ENCODE results near the gene WNK1.
A peak's percentile ranks its signal among the peaks of the same experiment; 100 is the strongest.
"Not testable (repeated sequence)": the region's sequence is repeated elsewhere in the genome, so short reads cannot be mapped to it uniquely, and the experiment has no call there.

WNK1 gene

GRCh38 chr12:751999-752694 lies at the start of gene WNK1:
Gene WNK1, plus strand, starts transcription at chr12:752579. Its CDS starts 987 bp downstream, at chr12:753566.
- peak; percentile 97 for DNase-seq (ENCODE audit: low read depth)

DNA sequence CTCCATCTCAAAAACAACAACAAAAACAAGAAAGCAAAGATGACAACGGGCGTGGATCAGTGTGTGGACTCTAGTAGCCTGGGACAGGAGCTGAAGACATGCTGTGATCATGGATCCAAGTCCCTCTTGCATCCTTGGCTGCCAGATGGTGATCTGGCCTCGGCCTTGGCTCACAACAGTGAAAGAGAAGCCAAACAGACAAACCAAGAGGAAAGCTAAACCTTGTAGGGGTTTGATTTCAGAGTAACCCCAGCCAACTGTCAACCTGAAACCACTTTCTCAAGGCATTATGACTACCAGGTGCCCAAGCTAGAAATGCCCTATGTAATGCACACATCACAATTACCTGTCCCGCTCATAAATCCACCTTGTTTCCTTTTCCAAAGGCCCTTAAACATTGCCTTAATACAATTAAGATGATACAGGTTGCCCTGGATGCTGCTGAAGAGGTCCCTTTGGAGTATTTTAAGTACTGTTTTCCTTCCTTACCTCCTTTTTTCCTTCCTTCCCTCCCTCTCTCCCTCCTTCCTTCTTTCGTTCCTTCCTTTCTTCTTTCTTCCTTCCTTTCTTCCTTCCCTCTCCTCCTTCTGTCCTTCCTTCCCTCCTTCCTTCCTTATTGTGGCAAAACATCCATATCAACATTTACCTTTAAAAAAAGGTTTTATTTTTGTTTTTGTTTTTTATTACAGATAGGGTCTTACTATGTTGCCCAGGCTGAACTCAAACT lies 47.7 kb upstream of the WNK1 start:
- DNase-seq (ENCODE audit: low read depth) = no peak

GRCh38 chr12:708084-708483 lies 44.3 kb upstream of the WNK1 start:
- DNase-seq (ENCODE audit: low read depth) = not testable (repeated sequence)

DNA sequence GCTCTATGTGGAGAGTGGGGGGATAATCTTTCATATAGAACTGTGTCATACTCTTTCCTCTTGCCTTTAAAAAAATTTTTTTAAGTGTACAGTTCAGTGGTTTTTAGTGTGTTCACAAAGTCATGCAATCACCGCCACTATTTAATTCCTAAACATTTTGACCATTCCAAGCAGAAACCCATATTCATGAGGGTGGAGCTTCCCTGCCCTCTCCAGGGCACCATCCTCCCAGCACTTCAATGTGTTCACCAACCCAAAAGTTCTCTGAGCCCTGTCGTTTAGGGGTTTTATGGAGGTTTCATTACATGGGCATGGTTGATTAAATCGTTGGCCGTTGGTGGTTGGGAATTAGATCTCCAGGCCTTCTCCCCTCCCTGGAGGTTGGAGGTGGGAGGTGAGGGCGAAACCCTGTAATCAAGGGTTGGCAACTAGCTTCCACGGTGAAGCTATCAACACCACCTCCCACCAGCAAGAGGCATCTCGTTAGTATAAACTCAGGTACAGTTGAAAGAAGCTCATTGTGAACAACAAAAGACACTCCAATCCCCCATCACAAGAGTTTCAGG lies 42.8 kb upstream of the WNK1 start:
- DNase-seq (ENCODE audit: low read depth) = no peak

GRCh38 chr12:712172-712863 lies 40.1 kb upstream of the WNK1 start:
- no peak for DNase-seq (ENCODE audit: low read depth)

DNA sequence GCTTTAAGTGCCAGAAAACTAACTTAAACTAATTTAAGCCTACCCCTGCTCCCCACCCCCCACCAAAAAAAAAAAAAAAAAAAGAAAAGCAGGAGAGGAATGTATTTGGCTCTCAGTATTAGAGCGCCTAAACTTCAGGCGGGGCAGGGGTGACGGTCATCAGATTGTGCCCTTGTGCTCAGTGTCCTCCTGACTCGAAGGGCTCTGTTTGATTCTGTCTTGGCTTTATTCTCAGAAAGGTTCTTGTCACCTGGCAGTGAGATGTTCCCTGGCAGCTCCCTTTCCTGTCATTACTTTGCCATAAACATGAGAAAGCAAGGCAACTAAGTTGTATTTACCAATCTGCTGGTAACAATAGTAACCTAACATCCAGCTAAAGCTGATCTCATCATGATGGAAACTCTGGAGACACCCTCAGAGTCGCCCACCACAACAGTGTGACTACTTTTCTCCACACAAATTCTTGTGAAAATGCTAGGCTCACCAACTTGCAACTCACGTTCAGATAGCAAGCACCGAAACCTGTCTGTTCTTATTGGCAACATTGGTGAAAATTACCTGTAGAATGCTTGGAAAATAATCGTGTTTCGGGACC lies 39.0 kb upstream of the WNK1 start:
- no peak for DNase-seq (ENCODE audit: low read depth)

- DNase-seq (ENCODE audit: low read depth) = no peak
These were observed 35.9 kb upstream of the WNK1 start for GRCh38 chr12:716506-716905.

DNA sequence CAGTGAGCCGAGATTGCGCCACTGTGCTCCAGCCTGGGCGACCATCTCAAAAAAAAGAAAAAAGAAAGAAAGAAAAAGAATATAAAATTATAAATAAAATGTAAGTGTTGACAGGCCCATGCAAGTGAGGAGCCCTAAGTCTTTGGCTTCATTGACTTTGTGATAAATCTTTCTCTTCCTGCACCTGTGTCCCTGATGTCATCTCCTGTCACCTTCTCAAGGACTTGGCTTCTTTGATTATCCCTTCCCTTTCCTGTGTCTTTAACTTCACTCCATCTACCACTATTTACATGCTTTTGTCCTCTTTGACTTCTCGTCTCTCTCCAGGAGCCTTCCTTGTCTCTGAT lies 33.6 kb upstream of the WNK1 start:
- no peak for DNase-seq (ENCODE audit: low read depth)

DNA sequence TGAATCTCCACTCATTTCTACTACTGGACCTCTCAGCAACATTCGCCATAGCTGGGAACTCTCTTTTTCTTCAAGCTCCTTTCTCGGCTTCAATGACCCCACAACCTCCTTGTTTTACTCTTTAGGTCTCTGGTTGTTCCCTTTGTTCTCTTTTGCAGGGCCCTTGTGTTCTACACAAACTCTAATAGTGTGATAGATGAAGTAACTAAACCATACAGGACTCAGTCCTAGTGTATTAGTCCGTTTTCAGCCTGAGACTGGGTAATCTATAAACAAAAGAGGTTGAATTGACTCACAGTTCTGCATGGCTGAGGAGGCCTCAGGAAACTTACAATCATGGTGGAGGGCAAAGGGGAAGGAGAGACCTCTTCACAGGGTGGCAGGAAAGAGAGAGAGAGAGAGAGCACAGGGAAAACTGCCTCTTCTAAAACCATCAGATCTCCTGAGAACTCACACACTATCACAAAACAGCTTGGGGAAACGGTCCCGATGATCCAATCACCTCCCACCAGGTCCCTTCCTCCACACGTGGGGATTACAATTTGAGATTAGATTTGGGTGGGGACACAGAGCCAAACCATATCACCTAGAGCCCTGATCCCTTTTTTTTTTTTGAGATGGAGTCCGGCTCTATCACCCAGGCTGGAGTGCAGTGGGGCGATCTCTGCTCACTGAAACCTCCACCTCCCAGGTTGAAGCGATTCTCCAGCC lies 32.0 kb upstream of the WNK1 start:
- no peak for DNase-seq (ENCODE audit: low read depth)

DNA sequence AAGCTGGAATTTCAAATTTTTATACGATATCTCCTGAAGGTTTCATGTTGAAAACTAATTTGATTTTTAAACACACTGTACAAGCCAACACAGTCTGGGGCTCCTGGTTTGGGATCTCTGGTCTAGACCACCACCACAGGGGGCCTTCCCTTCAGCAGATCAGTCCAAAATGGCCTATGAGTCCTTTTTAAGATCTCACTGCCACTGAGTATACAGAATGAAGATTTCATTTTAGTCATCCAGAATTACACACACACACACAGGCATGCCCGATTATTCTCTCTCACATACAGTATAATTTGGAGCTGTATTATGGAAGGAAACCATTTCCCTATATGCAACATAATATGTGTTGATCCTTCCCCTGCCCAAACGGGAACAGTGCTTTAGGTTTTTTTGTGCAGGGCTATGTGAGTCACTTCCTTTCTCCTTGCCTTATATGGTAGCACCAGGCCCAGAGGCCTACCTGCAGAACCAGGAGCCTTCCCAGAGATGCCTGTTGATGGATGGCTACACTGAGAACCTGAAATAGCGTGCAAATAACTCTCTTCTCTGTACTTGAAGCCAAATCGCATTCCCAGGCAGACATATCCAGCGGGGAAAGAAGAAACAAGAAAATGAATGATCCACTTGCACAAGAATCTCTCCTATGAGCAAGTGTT lies 28.1 kb upstream of the WNK1 start:
- DNase-seq (ENCODE audit: low read depth) = no peak

DNA sequence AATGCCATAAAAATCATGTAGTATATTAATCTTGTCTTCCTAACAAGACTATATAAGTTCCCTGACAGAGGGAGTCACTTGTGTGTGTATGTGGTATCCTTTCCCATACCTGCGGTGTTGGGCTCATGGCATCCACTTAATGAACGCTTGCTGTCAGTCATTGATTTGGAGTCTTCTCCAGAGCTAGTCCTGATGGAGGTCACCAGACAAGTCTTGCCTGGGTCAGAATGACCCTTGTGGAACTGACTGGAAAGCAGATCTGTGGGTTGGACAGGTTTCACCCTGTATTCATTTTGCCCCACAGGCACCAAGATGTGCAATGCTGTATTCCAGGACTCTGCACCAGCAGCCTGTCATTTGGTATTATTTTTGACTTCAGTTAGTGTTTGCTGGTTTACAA lies 27.3 kb upstream of the WNK1 start:
- DNase-seq (ENCODE audit: low read depth) = no peak

- no peak for DNase-seq (ENCODE audit: low read depth)
These were observed 25.9 kb upstream of the WNK1 start for GRCh38 chr12:726281-727140.

DNA sequence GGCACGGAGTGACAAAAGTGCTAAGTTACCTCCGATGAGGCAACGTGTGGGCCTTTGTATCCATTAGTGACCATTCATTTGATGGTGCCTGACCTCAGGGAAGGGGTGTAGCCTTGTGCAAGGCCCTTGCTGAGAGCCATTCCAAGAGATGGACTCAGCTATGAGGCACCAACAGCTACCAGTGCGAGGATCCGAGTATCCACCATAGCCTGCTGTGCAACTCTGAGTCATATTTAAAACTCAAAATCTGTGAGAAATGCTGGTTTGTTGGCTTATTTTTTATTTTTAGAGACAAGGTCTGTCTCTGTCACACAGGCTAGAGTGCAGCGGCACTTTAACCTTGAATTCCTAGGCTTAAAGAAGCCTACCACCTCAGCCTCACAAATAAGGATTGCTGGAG lies 25.1 kb upstream of the WNK1 start:
- DNase-seq (ENCODE audit: low read depth) = no peak

- no peak for DNase-seq (ENCODE audit: low read depth)
These were observed 23.6 kb upstream of the WNK1 start for GRCh38 chr12:728781-729180.

DNA sequence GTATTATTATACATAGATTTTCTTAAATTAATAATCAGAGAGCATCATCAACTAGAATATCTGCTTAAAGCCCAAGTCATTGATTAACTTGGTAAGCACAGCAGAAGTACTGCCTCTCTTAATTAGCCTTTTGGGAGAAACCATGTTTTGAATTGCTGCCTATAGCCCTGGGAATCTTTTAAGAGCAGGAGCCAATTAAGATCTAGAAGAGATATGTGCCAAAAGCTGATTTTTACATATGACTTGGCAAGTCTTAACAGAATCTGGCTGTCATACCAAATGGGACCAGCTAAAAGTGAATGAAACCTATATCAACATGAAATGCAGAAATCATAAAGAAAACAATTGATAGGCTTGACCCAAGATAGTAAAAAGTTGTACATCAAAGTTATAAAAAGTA lies 23.2 kb upstream of the WNK1 start:
- DNase-seq (ENCODE audit: low read depth) = no peak

- DNase-seq (ENCODE audit: low read depth) = no peak
These were observed 21.8 kb upstream of the WNK1 start for GRCh38 chr12:730550-730949.

- DNase-seq (ENCODE audit: low read depth) = no peak
These were observed 15.1 kb upstream of the WNK1 start for GRCh38 chr12:737122-737739.

DNA sequence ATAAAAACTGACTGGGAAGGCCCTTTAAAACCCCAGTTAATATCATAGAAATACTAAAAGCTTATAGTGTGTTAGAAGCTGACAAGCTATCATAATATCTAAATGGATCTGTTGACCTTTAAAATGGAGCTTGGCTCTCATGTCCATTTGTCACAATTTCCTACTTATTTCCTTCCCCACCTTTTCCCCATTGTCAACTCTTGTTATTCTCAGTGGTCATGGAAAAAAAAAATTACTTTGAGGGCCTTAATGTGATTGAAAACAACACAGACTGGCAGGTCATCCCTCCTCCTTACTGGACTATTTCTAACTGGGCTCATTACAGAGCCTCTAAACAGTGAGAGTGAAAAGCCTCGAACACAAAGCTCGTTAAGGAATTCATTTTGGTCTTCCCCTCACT lies 13.7 kb upstream of the WNK1 start:
- DNase-seq (ENCODE audit: low read depth) = no peak

- no peak for DNase-seq (ENCODE audit: low read depth)
These were observed 13.0 kb upstream of the WNK1 start for GRCh38 chr12:739349-739748.

- no peak for DNase-seq (ENCODE audit: low read depth)
These were observed 11.5 kb upstream of the WNK1 start for GRCh38 chr12:740921-741320.
